OCI-LY7 (cell line): ENCODE data around the gene FGR.

Experiments used
- CTCF ChIP-seq: fragments of 200-600 bp; sonication (generic); conservative IDR thresholded peaks from 2 replicates; pipeline ENCODE4 v1.5.1; 2014; ENCODE audit warnings: mild to moderate bottlenecking, antibody characterized with exemption, low read length, moderate library complexity, mixed read lengths
- EZH2phosphoT487 ChIP-seq: fragments of 200-600 bp; sonication (generic); IDR thresholded peaks from 2 replicates; pipeline ENCODE4 v1.6.1; 2018; ENCODE audit warnings: low read depth, borderline replicate concordance, mild to moderate bottlenecking, mixed run types, antibody characterized with exemption, low read length, moderate library complexity, mixed read lengths

DNA sequence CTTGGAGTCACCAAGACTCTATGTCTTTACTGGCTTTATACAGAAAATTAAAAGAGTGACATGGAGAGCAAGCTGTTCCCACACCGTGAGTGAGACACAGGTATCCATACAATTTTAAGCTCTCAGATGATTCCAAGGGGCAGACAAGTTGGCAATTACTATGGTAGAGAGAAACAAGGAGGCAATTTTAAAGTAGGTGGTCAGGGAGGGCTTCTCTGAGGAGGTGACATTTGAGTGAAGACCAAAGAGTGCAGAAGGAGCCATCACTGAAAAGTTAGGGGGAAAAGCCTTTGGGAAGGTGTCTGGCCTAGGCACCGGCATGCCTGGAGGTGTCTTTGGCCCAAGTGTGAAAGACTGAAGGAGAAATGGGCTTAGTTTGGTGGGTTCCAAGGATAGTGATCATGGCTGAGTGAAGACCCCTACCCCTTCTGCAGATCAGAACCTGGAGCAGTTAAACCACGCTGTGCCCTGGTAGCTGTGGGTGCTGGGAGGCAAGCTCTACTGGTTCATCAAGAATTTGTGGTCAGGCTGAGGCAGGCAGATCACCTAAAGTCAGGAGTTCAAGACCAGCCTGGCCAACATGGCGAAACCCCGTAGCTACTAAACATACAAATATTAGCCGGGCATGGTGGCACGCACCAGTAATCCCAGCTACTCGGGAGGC lies 26.6 kb upstream of the FGR start:
- no peak for TF ChIP-seq CTCF
- no peak for TF ChIP-seq EZH2phosphoT487
